ENCODE measurements around the gene LRRTM4.
"Not testable (repeated sequence)": the region's sequence is repeated elsewhere in the genome, so short reads cannot be mapped to it uniquely, and the experiment has no call there.

DNA sequence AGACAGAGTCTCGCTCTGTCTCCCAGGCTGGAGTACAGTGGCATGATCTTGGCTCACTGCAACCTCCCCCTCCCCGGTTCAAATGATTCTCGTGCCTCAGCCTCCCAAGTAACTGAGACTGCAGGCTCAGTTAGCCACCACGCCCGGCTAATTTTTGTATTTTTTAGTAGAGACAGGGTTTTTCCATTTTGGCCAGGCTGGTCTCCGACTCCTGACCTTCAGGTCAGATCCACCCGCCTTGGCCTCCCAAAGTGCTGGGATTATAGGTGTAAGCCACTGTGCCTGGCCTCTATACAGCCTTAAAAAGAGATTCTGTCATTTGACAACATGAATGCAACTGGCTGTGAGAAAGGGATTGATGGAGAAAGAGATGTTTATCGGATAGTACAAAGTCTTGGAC is 426.7 kb downstream of the LRRTM4 start:
- TF ChIP-seq, protein P1, sequence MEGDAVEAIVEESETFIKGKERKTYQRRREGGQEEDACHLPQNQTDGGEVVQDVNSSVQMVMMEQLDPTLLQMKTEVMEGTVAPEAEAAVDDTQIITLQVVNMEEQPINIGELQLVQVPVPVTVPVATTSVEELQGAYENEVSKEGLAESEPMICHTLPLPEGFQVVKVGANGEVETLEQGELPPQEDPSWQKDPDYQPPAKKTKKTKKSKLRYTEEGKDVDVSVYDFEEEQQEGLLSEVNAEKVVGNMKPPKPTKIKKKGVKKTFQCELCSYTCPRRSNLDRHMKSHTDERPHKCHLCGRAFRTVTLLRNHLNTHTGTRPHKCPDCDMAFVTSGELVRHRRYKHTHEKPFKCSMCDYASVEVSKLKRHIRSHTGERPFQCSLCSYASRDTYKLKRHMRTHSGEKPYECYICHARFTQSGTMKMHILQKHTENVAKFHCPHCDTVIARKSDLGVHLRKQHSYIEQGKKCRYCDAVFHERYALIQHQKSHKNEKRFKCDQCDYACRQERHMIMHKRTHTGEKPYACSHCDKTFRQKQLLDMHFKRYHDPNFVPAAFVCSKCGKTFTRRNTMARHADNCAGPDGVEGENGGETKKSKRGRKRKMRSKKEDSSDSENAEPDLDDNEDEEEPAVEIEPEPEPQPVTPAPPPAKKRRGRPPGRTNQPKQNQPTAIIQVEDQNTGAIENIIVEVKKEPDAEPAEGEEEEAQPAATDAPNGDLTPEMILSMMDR (IDR thresholded peaks at IDR 0.05; ENCODE audit: low read length), result not testable (repeated sequence)
- TF ChIP-seq EZH2 (IDR thresholded peaks at IDR 0.05; ENCODE audit: borderline replicate concordance, low read length), result not testable (repeated sequence)

Data from OCI-LY1 (cell line).